ENCODE data around the gene REXO4.

DNA sequence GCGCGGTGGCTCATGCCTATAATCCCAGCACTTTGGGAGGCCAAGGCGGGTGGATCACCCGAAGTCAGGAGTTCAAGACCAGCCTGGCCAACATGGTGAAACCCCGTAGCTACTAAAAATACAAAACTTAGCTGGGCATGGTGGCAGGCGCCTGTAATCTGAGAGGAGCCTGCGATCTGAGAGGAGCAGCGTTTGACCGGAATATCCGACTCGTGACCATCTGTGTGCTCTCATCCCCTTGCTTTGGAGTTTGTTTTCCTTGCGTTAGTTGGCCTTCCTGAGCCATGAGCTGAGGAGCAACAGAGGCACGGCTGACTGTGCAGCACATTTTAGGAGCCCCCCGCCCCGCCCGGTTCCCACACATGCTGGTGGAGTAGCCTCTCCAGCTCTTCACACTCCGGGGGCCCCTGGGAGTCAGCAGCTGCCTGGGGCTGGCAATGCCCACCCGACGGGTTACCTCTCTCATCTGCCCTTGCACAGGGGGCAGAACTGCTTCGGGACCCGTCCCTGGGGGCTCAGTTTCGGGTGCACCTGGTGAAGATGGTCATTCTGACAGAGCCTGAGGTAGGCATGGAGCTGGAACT lies 7.3 kb upstream of the REXO4 start:
- TF ChIP-seq POLR2AphosphoS5 (IDR thresholded peaks at IDR 0.05) = no peak
- TF ChIP-seq, protein P1, sequence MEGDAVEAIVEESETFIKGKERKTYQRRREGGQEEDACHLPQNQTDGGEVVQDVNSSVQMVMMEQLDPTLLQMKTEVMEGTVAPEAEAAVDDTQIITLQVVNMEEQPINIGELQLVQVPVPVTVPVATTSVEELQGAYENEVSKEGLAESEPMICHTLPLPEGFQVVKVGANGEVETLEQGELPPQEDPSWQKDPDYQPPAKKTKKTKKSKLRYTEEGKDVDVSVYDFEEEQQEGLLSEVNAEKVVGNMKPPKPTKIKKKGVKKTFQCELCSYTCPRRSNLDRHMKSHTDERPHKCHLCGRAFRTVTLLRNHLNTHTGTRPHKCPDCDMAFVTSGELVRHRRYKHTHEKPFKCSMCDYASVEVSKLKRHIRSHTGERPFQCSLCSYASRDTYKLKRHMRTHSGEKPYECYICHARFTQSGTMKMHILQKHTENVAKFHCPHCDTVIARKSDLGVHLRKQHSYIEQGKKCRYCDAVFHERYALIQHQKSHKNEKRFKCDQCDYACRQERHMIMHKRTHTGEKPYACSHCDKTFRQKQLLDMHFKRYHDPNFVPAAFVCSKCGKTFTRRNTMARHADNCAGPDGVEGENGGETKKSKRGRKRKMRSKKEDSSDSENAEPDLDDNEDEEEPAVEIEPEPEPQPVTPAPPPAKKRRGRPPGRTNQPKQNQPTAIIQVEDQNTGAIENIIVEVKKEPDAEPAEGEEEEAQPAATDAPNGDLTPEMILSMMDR (IDR thresholded peaks at IDR 0.05) = no peak

All from suprapubic skin (tissue), 3 donors.